Neural progenitor cell (in vitro differentiated cells): Measurements from ENCODE around the gene ETV1.

ENCODE experiments used
- CTCF ChIP-seq: fragments of 200-600 bp; sonication (generic); IDR thresholded peaks from 2 replicates; pipeline ENCODE4 v1.5.1; 2017; ENCODE audit warnings: antibody characterized with exemption, mild to moderate bottlenecking
- EZH2 ChIP-seq: fragments of 200-600 bp; sonication (generic); IDR thresholded peaks from 2 replicates; pipeline ENCODE4 v1.6.1; 2017; ENCODE audit warnings: antibody characterized with exemption, mild to moderate bottlenecking, moderate library complexity
- EZH2phosphoT487 ChIP-seq: fragments of 200-600 bp; sonication (generic); IDR thresholded peaks from 2 replicates; pipeline ENCODE4 v1.6.1; 2017; ENCODE audit warnings: antibody characterized with exemption

GRCh38 chr7:14009453-14010418 lies 20.3 kb upstream of the ETV1 start:
- TF ChIP-seq CTCF: no peak
- TF ChIP-seq EZH2: no peak
- no peak for TF ChIP-seq EZH2phosphoT487
